ENCODE data around the gene OGA.

OGA gene

DNA sequence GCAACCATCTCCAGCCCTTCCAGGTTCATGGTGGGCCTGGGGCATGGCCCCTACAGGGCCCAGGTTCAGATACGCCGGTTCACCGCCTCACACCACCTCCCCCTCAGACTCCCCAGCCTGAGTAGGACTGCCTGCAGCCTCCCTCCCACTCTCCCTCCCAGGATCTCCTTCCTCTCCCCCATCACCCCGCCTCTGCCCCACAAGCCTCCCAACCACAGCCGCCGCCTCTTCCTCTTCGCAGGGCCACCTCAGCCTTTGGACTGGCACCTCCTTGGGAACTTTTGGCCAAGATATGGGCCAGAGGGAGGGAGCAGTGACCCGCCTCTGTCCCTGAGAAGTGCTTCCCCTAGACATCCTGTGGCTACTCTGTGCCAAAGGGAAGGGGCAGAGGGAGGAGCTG, 16.1 kb upstream of the OGA start:
- DNase-seq: no peak

DNA sequence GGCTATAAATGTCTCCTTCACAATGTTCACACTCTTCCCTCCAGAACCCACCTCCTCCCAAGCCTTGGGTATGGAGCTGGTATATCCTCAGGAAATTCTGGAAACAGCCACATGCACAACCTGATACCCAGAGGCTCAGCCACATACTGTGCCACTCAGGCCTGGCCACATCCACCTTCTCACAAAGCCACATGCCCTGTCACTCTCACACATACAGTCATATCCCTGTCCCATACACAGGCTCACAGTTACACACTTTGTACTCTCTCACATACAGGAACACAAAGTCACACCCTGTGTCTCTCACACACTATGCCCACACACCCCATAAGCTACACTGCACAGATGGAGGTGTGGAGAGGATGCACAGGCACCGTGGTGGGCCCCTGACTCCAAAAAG, 15.2 kb upstream of the OGA start:
- DNase-seq: no peak

DNA sequence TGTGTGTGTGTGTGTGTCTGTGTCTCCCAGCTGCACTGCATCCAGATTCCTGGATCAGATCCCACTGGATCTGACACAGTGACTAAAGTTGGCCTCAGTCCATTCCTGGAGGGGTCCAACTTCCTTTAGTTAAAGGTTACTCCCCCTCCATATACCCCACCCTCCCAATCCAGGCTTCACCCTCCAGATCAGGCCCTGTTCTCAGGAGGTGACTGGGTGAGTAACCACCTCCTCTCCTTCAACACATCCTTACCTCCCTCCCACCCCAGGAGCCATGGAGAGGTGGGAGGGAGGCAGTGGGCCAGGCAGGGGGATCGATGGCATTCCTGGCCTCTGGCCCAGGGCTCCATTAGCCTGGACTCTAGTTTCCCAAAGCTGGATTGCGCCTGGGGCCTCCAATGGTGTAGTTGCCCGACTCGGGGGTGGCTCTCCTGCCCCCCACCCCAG, 14.1 kb upstream of the OGA start:
- no peak for DNase-seq

DNA sequence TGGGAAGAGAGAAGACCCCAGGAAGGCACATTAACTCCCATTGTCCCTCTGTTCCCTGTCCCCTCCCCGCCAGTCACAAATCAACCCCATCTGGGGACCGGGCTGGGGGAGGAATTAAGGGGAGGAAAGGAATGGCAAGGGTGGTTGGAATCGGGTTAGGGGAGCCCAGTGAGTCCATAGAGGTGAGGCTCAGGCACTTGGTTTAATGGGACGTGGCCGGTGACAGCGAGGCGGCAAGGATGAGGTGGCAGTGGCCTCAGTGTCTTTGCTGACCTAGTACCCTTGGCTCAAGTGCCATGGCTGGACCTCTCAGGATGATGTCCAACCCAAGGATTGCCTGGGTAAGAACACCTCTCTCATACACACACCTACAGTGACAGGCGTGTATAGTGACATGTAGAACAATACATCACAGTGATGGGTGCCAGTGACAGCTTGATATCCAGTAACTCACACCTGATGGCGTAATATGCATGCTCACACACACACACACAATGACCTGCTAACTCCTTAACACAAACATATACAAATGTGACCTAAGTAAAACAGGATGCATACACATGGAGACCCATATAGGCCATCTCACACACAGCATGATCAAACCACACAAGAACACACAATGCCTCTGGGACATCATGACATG, 13.0 kb upstream of the OGA start:
- no peak for DNase-seq

DNA sequence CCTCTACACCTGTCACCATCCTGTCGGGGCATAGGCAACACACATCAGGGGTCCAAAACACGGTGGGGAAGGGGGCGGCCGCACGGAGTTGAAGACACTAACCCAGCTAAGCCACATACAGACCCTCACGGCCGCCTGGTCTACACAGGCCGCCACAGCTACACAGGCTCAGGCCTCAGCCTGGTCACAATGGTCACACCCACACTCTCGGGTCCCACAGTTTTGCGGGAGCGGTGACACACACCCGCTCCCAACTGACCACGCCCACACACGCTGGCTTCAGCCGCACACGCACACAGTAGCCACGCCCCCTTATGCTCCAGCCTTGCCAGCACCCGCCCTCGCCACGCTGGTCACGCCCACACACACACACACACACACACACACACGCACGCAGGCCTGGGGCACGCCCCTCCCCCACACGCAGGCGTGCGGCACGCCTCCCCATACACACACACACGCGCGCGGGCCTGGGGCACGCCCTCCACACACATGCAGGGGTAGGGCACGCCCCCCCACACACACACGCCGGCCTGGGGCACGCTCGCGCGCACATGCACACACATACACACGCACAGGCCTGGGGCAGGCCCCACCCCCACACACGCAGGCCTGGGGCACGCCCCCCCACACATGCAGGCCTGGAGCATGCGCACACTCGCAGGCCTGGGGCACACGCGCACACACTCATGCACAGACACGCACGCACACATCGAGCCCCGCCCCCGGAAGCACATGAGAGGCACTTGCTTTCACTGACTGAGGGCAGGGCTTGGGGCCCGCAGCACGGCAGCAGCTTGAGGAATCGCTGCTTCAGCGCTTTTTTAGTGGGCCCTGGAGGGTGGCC, 12.3 kb upstream of the OGA start:
- peak; percentile 95 for DNase-seq

DNA sequence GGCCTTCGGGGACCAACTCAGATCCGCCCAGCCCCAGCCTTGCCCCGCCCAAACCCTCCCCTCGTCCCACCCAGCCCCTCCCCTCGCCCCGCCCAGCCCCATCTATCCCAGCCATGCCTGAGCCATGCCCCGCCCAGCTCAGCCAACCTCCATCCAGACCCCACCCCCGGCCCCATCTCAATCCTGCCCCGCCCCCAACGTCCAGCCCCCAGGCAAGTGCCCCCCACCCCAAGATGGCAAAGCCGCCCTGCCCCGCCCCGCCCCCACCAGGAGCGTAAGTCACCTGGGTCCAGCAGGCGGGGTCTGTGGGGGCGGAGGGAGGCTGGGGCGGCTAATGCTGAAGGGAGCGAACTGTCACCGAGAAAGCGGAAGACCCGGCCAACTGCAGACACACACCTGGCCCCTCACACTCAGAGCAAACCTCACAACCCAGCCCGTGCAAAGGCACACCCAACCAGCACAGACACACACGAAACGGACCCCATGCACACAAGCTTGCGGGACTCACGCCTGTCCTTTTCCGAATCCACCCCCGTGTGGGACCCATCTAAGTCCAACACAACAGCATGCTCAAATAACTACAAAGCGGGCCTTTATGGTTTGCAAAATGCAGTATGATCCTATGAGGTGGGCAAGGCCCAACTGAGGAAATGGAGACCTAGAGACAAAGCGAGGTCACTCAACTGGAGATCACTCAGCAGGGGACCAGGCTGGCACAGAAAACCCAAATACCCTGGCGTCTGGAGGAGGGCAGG, 11.5 kb upstream of the OGA start:
- DNase-seq: peak; percentile 66

DNA sequence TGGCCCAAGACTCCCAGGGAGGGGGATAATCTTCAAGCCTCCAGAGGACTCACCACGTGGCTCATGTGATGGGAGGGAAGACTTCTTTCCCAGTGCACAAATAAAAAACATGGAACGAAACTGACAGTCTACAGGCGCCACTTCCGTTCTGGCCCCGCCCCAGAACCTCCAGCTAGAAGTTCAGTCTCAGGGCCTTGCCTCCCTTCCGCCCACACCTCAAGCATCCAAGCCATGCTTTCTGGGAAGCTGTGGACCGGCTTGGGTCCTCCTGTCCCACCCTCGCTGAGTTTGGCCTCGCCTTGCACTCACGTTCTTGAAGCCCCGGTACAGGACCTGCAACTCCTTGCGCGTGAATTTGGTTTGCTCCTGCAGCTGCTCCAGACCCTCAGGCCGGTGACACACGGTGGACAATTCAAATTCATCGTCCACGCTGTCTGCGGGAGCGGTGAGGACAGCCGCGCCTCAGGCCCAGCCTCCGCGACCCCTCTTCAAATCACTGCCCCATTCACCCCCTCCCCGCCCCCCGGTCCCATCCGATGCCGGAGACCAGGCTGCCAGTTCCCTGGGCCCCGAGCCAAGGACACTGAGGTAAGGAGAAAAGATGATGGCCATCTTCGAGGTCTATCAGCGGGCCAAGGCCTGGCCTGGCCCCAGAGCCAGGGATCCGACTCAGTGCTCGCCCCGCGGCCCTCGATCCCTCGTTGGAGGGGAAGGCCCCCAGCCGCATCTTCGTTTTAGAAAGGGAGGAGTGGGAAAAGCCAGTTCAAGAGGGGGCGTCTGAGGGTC, 10.7 kb upstream of the OGA start:
- no peak for DNase-seq

DNA sequence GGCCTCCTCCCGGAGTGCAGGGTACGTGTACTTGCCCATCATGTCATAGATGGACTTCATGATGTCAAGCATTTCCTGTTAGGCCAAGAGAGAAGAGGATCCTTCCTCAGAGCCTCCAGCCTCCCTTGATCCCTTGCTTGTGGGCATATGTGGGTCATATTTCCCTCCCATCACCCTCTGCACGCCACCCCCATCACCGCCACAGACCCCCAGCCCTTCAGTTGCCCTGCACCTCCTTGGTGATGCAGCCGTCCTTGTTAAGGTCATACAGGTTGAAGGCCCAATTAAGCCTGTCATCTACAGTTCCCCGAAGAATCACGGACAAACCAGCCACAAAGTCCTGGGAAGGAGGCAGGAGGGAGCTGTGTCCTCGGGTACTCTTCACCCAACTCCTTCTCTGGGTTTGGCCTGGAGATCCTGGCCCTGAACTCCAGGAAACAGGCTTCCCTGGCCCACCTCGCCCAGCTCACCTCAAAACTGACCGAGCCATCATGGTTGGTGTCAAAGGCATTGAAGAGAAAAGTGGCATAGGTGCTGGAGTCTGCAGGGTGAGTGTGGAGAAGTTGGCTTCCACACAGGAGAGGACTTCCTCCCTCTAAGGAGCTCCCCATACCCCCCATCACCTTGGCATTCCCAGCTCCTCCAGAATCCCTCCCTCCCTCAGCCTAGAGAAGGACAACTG, 9.8 kb upstream of the OGA start:
- no peak for DNase-seq

DNA sequence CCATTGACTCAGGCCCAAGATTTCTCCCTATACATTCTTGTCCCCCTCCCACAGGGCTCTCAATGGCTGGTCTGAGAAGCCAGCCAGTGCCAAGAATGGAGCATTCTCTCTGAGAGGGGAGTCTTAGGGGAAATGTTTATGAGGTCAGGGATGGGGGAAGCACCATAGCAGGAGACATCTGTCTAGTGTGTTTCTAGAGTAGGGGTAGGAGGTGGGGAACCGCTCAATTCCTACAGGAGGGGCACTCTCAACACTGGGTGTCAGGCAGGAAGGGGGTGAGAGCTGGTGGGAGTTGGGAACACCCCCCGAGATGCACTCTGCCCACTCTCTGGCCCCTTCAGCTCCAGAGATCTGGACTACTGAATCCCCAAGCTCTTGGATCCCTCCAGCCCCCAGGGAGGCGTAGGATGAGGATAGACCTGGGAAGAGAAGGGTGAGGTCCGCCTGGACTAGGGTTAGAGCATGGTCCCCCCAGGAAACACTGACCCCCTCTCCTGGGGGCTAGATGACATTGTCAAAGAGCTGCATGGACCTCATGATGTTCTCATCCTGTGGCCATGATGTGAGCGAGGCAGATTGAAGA, 8.7 kb upstream of the OGA start:
- no peak for DNase-seq

DNA sequence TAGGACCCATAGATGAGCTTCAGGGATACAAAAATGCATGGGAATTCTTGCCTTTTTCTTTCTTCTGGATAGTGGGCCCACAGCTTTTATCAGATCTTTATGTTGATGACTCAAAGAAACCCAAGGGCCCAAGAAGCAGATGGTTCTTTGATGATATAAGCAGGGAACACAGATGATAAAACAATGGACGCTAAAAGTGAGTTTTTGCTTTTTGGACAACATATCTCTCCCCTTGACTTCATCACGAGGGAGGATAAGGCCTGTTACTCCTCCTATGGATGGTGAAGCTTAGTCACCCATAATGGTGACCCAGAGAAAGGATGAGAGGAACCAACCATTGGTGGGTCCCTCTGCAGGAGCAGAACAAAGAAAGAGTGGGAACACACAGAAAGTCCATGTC, 6.5 kb upstream of the OGA start:
- DNase-seq: no peak

DNA sequence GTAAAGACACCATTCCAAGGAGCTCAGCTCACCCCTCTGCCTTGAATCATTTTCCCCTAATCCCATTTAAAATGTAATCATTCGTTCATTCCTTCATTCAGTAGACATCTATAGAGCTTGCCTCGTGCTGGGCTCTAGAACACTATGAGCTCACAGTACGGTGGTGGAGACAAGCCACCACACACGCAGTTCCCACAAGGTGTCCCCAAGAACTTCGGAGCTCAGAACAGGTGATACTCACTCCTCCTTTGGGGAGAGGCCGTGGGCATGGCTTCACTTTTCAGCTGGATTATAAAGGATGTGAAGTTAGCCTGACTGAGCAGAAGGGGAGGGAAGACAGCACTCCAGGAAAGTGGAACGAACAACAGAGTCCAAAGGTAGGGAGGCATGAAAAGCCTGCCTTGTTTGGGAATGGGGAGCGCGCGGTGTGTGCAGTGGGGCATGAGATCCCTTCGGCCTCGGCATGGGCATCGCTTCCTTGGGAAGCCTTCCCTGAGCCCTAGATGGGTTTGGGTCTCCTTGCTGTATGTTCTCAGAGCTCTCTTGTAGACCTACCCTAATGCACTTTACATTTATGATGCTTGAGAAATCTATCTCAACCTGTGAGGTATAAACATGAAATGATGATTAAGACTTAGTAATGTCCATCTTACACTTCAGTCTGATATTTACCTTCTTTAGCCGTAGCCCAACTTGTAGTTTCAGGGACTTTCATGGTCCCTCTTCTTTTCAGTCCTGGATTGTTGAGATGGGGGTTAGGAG, 809 bp upstream of the OGA start:
- peak; percentile 36 for DNase-seq

DNA sequence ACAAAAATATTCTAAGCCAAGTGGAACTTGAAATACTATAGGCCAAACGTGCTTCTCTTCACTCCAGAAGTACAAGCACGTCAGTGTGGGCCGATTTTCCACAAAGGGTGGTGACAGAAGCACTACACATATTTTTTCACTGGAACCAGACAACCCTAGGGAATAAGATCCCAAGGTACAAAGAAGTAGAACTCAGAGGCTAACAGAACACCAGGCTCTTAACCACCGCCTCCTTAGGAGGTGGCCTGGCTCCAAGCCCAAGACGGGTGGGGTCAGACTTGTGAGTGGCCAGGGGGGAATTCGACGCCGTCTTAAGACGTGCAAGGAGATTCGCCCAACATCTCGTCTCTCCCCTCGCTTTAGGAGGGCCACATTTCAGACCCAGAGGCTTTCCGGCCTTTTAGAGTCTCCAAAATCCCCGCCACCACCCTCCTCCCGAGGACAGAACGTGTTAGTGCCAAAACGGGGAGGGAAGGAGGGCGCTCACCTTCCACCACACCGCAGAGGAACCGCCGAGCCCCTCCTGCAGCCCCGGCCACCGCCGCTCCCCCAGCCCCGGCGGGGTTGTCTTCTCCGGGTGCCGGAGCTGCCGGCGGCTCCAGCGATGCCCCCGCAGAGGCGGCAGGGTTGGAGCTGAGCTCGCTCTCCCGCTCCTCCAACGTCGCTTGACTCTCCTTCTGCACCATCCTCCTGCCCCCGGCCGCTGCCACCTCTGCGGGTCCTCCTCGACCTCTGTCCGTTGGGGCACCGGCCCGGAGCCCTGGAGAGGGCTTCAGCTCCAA, 716 bp downstream of the OGA start:
- DNase-seq: peak; percentile 30

DNA sequence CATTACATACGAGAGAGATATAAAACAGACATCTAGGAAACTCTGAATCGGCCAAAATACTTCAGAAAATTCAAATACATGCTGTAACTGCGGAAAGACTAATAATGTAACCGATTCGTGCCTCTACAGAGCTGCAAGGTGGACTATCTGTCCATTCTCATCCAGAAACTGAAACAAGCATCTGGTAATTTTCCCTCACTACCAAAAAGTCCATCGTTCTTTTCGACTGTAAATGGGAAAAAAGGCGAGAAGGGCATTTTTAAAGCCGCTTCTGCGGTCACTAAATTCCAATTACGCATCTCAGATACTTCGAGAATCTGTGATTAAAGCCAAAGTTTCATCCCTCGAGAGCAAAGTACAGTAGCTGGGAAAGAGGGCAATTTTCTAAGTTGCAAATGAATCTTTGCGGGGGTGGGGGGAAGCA, 1.3 kb downstream of the OGA start:
- DNase-seq: no peak

DNA sequence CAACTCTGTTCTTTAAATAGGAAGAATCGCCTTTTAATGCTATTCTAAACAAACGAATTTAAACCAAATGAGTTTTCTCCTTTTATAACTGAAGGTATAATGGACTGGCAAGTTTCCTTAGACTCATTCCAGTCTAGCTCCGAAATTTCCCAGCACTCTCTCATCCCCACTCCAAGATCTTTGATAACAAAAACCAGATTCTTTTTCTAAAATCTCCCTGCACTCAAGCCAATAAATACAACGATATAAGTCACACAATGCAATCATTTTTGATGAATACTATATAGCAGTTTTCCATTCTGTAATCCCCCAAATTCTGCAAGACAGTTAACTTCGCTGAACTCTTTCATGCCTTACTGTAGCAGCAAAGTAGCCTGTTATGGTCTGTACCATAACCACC, 1.9 kb downstream of the OGA start:
- DNase-seq: no peak

DNA sequence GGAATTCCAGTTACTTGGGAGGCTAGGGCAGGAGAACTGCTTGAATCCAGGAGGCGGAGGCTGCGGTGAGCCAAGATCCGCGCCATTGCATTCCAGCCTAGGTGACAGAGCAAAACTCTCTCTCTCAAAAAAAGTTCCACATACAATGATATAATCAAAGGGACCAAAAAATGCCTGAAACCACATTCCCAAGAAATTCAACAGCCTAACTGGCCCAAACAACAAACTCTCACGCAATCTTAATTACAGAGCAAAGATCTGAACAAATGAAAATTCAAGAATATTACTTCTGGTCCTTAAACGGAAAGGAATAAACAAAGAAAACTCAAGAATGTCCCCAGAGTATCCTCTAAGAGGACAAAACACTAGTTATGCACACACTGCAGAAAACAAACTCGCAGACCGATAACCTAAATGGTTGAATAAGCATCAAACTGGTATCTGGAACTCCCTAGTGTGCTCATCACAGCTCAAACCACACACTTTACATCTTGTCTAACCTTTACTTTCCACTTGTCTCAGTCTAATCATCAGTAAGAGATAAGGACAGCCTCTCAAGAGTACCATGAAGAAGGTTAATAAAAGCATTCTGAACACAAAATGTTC, 3.7 kb downstream of the OGA start:
- no peak for DNase-seq

DNA sequence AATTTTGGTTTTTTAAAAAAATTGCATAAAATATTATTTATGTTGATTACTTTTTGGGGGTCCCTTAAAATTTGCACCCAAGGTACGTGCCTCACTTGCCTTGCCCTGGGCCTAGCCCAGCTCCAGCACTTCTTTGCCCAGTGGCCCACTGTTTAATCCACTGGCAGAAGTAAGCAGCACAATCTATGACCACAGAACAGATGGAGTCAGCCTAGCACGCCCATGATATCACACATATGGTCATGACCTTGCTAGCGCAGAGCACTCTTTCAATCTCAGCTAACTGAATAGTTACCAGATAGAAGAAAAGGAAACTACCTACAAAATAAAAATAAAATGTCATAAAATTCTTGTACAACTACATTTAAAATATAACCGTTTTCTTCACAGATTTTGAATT, 5.6 kb downstream of the OGA start:
- no peak for DNase-seq

DNA sequence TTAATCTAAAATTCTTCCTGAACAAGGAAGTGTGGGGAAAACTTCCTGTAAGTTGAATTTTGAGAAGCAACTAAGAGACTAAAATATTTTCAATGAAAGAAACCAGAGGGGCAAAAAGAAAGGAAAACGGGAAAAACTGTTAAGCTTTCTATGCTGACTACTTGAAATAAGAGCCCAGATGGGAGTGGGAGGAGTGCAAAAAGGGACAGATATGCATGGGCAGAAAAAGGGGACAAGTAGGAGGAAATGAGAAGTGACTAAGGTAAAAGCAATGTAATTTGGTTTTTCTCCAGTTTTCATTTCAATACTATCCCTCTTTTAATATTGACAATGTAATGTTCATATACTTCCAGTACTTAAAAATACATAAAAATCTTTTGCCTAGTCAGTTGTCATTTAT, 11.1 kb downstream of the OGA start:
- DNase-seq: no peak

DNA sequence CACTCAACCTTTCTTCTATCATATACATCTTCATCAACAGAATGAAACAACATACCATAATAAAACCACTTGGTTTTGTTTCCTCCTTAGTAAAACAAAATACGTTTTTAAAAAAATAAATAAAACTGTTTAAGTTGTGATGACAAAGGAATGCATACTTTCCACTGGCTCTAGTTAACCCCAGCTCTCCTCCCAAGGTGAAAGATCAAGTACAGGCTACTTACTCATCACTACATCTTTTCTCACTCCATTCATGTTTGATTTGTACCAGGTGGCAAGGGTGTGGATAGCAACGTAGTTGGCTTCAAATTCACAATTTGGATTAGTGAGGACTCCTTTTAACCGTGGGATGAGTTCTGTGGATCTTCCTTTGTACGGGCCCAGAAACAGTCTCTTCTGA, 14.7 kb downstream of the OGA start:
- DNase-seq: no peak

DNA sequence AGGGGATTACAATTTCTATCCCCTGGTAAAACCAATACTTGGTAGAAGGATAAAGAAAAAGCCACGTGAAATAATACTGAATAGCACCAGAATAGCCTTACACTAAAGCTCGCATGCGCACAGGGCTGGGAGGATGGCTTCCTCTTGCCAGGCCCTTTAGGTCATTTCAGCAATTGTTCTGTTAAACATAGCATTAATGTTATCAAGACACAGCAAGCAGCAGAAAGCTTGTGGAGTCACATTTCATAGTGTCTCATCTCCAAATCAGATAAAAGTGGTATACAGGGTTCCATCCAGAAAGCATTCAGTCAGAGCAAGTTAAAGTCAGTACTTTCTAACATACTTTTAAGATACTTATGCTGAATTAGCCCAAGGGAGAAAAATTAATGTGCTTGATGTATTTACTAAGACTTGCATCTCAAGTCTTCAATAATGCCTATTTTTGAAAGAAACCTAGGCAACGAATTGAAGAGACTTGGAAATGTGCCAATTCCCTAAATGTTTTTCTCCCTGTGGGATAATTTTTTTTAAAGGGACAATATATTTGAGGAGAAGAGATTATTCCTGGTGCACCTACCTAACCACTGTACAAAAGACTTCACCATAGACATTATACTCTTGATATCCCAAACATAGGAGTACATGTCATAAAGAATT, 20.7 kb downstream of the OGA start:
- no peak for DNase-seq

All from activated CD4-positive, alpha-beta T cell treated with anti-CD3 and anti-CD28 coated beads, Interleukin-2, amount 50 U/mL, for 1 hour (primary cell).